Fibroblast of skin of back (primary cell): ENCODE results near the gene PSD4.

Experiments used
- DNase-seq: peaks from one replicate; pipeline ENCODE4 v3.0.0-alpha.2; 2013

Gene PSD4

GRCh38 chr2:113142290-113142689 lies 31.5 kb upstream of the PSD4 start:
- no peak for DNase-seq

DNA sequence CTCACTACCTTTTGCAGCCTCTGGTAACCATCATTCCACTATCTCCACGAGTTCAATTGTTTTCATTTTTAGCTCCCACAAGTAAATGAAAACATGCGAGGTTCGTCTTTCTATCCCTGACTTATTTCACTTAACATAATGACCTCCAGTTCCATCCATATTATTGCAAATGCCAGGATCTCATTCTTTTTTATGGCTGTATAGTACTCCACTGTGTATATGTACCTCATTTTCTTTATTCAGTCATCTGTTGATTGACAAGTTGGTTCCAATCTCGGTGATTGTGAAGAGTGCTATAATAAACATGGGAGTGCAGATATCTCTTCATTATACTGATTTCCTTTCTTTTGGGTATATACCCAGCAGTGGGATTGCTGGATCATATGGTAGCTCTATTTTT lies 29.5 kb upstream of the PSD4 start:
- no peak for DNase-seq

DNA sequence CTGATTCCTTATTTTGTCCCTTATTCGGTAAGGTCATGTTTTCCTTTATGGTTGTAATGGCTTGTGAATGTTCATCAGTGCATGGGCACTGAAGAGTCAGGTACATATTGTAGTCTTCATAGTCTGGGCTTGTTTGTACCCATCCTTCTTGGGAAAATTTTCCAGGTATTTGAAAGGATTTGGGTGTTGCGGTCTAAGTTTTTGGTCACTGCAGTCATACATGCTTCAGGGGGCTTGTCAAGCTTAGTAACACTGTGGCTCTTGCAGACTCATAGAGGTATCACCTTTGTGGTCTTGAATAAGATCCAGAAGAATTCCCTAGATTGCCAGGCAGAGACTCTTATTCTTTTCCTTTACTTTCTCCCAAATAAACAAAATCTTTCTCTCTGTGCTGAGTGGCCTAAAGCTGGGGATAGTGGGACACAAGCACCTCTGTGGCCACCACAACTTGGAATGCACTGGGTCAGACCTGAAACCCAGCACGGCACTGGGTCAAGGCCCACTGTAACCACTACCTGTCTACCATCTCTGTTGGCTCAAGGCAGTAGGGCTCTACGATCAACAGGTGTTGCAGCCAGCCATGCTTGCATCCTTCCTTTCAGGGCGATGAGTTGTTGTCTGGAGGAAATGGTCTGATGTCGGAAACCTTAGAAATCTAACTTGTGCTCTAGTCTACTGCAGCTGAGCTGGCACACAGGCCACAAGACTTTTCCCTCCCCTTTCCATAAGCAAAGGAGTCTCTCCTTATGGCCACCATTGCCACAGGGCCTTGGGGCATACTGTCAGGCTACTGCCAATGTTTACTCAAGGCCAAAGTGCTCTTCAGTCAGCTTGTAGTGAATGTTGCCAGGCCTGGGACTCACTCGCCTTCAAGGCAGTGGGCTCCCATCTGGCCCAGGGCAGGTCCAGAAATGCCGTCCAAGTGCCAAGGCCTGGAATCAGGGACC lies 24.9 kb upstream of the PSD4 start:
- DNase-seq = no peak

GRCh38 chr2:113149553-113150257 lies 24.1 kb upstream of the PSD4 start:
- DNase-seq = no peak

- DNase-seq = no peak
These were observed 23.5 kb upstream of the PSD4 start for GRCh38 chr2:113150258-113150601.

GRCh38 chr2:113155331-113155730 lies 18.4 kb upstream of the PSD4 start:
- DNase-seq = no peak

- DNase-seq = no peak
These were observed 17.3 kb upstream of the PSD4 start for GRCh38 chr2:113156278-113157117.

DNA sequence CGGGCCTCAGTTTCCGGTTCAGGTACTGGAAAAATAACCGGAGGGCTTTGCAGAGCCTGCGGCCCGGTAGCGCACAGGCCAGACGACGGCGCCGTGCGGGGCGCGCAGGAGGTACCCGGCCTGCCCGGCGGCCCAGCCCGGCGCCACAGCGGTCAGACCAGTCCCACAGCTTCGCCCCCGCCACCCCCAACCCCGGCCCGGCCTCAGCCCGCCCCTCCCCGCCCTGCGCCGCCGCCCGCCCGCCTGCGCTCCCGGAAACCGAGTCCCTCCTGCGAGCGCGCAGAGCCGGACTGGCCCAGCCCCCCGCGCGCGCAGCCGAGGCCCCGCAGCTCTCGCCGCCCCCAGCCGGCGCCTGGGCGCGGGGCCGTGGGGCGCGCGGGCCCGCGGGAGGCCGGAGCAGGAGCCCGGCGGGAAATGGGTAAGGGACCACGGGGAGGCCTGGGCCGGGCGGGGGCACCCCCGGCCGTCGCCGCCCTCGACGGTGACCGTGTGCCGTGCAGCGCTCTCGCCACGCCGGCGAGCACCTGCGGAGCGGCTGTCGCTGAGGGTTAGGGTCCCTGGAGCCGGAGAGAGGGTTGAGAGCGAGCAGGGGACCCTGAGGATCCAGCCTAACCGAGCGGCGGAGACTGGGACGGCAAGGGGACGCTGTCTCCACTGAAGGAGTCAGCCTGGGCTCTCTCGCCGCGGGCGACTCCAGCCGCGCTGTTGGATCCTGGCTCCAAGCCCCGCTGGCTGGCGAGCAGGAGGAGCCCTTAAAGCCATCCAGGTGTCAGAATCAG lies 16.5 kb upstream of the PSD4 start:
- DNase-seq = peak; percentile 35

DNA sequence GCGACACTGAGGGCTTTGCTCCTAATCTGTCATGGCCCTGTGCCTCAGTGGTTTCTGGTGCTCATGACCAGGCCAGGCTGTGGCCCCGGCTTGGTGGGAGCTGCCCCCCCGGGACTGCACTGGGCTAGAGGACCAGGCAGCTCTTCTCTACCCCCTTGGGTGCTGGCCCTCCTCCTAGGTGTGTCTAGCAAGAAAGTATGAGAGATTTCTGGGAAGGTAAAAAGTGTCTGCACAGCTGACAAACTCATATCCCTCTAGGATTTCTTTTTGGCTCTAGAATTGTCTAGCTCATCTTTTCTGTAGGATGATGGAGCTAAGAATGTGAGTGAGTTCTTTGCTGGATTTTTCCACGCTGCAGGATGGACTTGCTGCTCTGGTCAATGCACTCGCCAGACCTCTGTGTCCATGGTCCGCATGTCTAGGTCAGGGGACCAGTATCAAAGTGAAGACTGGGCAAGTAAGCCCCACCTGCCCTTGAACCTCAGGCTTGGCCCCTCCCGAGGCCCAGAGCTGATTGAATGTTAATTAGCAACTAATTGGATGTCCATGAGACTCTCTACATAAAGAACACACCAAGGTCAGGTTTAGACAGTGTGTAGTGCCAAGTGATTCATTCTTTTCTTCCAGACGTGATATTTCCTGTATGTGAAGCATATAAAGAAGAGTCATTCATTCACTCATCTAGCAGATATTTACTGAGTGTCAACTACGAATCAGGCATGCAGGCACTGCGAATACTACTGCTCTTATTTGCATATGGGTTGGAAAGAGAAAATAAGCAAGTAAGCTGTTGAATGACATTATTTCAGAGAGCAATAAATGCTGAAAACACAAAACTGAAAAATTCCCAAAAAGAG lies 15.6 kb upstream of the PSD4 start:
- DNase-seq = peak; percentile 74

DNA sequence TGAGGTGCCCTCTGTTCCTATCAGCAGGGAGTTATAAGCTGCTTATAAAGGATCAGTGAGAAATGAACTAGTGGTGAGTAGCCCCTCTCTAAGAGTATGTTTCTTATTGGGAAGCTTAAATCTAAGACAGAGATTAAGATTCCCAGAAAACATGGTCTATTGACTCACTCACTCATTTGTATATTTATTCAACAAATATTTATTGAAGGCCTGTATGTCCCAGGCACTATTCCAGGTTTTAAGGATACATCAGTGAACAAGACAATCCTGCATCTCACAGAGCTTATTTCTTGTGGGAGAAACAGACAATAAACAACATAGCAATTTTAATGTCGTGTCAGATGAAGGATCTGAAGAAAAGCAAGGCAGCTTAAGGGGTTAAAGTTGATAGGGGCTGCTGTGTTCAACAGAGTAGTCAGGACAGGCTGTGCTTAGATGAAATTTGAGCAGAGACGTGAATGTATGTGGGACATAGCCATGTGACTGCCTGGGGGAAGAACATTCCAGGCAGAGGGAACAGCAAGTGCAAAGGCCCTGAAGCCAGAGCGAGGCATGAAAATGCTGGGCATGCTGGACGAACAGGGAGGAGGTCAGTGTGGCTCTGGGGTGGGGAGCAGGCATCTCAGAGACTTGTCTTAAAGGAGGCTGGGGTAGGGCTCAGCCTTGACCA lies 14.8 kb upstream of the PSD4 start:
- peak; percentile 24 for DNase-seq

DNA sequence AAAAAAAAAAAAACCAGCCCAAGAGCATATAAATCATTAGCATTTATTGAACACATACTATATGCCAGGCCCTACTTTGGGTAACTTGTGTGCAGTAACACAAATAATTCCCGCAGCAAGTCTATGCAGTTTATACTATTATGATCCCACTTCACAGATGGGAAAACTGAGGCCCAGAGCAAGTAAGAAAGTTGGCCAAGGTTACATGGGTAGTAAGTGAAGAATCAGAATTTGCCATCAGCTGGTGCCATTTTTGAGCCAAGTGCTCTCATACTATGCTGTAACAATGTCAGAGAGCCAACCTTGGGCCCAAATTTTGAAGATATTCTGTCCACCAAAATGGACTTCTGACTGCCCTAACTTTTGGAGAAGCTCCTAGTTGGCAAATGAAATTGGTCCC lies 13.5 kb upstream of the PSD4 start:
- no peak for DNase-seq

DNA sequence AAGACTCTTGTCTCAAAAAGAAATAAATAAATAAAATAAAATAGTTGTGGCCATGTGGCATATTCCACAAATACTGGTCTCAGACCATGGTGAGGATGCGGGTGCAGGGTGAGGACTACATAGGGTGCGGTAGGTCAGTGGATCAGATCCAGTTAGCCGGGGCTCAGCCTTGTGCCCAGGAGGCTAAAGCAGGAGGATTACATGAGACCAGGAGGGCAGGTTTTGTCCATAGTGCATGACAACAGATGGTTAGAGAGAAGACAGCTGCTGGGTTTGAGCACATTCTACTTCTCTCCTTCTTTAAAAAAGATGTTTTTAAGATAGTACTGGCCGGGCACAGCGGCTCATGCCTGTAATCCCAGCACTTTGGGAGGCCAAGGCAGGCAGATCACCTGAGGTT lies 12.8 kb upstream of the PSD4 start:
- DNase-seq = no peak

DNA sequence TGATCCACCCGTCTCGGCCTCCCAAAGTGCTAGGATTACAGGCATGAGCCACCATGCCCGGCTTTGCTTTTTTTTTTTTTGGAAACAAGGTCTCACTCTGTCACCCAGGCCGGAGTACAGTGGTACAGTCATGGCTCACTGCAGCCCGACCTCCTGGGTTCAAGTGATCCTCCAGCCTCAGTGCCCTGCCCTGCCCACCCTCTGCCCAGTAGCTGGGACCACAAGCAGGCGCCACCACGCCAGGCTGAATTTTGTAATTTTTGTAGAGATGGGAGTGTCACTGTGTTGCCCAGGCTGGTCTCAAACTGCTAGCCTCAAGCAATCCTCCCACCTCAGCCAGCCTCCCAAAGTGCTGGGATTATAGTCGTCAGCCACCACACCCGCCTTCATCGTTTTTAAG lies 11.6 kb upstream of the PSD4 start:
- DNase-seq = no peak

- DNase-seq = no peak
These were observed 10.9 kb upstream of the PSD4 start for GRCh38 chr2:113162869-113163268.

DNA sequence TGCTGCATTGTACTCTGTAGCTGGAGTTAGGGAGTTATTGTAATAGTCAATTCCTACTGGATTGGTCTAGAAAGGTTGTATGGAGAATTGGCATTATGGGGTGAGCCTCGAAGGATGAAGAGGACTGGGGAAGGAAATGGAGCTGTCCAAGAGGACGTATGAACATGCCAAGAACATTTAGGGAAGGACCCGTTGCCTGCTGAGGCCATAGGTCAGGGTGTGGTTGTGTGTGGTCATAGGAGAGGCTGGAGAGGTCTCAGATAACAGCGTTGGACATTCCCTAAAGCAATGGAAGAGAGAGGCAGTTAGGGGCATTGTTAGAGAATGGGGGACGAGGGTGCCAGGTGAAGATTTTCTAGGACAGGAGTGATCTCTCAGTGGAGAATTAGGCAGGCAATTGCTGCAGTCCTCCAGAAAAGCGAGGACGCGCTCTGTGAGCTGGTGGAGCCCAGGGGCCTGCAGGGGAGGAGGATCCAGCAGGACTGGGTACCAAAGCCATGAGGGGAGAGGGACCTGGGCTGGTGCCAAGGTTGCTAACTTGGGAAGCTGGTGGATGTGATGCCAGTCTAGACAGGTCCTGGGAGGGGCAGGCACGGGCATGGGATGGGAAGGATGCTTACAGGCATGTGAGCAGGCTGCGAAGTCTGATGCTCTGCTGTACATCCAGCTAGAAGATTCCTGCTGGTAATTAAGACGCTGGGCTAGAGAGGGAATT lies 9.4 kb upstream of the PSD4 start:
- no peak for DNase-seq

GRCh38 chr2:113164930-113165585 lies 8.7 kb upstream of the PSD4 start:
- DNase-seq = no peak

DNA sequence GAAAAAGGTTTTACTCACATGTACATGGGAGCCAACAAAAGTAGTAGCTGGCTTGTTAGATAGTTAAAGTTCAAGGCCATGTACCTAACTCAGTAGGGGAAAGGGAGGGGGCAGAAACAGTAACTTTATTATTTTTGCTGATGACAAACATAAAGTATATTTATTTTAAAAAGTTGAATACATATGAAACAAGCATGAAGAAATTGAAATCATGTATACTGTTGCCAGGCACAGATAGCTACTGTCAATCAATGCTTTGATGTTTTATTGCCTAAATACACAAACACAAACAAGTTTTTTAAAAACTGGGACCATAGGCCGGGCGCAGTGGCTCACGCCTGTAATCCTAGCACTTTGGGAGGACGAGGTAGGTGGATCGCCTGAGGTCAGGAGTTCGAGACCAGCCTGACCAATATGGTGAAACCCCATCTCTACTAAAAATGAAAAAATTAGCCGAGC lies 7.6 kb upstream of the PSD4 start:
- DNase-seq = no peak

DNA sequence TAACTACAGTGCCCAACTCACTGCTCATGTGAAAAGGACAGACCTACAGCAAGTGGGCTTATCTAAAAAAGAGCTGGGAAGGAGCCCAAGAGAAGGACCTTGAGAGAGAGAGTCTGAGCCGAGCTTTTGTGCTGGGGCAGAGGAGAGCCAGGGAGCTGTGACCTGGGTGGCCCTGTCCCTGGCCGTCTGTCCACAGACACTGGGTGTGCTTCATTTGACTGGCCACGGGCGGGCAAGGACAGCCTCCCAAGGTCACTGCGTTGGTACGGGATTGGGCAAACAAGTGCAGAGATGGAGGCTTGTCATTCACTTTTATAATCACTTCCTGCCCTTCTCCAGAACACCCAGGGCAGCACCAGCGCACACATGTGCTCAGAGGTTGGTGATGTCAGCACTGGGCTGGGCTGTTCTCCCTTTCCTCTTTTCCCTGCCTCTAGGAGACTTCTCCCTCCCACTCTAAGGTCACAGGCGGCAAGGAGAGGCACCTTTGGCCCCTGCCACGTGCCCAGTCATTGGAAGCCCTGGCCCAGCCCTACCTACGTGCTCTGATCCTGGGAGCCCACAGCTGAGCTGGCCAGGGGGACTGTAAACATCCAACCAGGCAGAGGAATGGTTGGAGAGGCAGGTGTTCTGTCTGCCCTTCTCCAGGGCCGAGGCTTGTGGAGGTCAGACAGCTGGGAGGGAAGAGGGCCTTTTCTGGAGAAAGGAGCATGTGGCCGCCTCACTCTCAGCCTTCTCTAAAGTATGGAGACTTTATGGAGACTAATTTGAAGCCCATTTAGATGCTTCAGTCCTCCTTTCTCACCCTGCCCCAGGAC lies 6.4 kb upstream of the PSD4 start:
- DNase-seq = no peak

GRCh38 chr2:113167962-113168340 lies 5.8 kb upstream of the PSD4 start:
- DNase-seq = no peak
